SU-DHL-6 (cell line): ENCODE measurements around the gene TNKS1BP1.

Experiments
- H2AFZ ChIP-seq: fragments of 200-600 bp; sonication (generic); 2 replicates; pipeline ENCODE4 v1.6.1; 2014; ENCODE audit warnings: low read depth, mild to moderate bottlenecking, moderate library complexity, mixed read lengths, antibody characterized with exemption, low read length; ENCODE audit not compliant: severe bottlenecking
- H3F3A ChIP-seq: fragments of 200-600 bp; shearing (Covaris generic); 2 replicates; pipeline ENCODE4 v1.6.0; 2016; ENCODE audit warnings: antibody characterized with exemption, mild to moderate bottlenecking; ENCODE audit not compliant: insufficient read depth
- H3K27ac ChIP-seq: fragments of 200-600 bp; sonication (generic); 2 replicates; pipeline ENCODE4 v1.5.1; 2016; ENCODE audit warnings: low read depth, mild to moderate bottlenecking, low read length, moderate library complexity, mixed read lengths
- H3K27me3 ChIP-seq: fragments of 200-600 bp; sonication (generic), shearing (Covaris generic); 2 replicates; pipeline ENCODE4 v1.6.0; 2014; ENCODE audit warnings: mild to moderate bottlenecking, low read length
- H3K36me3 ChIP-seq: fragments of 200-600 bp; sonication (generic); 2 replicates; pipeline ENCODE4 v1.6.1; 2014; ENCODE audit warnings: mild to moderate bottlenecking, low read length, mixed read lengths
- H3K4me2 ChIP-seq: fragments of 300-600, 200-600 bp; shearing (Covaris generic), sonication (generic); 2 replicates; pipeline ENCODE4 v1.6.0; 2014; ENCODE audit warnings: low read length, low read depth, mild to moderate bottlenecking; ENCODE audit not compliant: poor library complexity, severe bottlenecking
- H3K4me3 ChIP-seq: fragments of 200-600 bp; sonication (generic); 2 replicates; pipeline ENCODE4 v1.5.1; 2014; ENCODE audit warnings: antibody characterized with exemption, low read length, mild to moderate bottlenecking, mixed read lengths; ENCODE audit not compliant: insufficient read depth, poor library complexity, severe bottlenecking
- H3K79me2 ChIP-seq: fragments of 200-600 bp; sonication (generic); 2 replicates; pipeline ENCODE4 v1.6.1; 2014; ENCODE audit warnings: mild to moderate bottlenecking, low read length, moderate library complexity; ENCODE audit not compliant: insufficient read depth
- H3K9ac ChIP-seq: fragments of 200-600 bp; sonication (generic); 2 replicates; pipeline ENCODE4 v1.7.0; 2014; ENCODE audit warnings: mild to moderate bottlenecking, low read length
- H3K9me2 ChIP-seq: fragments of 200-600 bp; sonication (generic); replicated peaks from 2 replicates; pipeline ENCODE4 v1.6.1; 2014; ENCODE audit warnings: low read length; ENCODE audit not compliant: insufficient read depth
- H3K9me3 ChIP-seq: fragments of 200-600 bp; sonication (generic); 2 replicates; pipeline ENCODE4 v1.6.1; 2014; ENCODE audit warnings: low read length, mixed read lengths; ENCODE audit not compliant: insufficient read depth
- H4K20me1 ChIP-seq: fragments of 200-600 bp; sonication (generic); 2 replicates; pipeline ENCODE4 v1.6.1; 2014; ENCODE audit warnings: low read depth, mild to moderate bottlenecking, antibody characterized with exemption, low read length, moderate library complexity, mixed read lengths
- CTCF ChIP-seq: fragments of 200-600 bp; sonication (generic); IDR thresholded peaks from one replicate; pipeline ENCODE4 v1.5.1; 2017; ENCODE audit warnings: antibody characterized with exemption, mild to moderate bottlenecking, low read length, moderate library complexity; ENCODE audit not compliant: insufficient read depth, poor library complexity, severe bottlenecking
- EZH2phosphoT487 ChIP-seq: fragments of 200-600 bp; sonication (generic), shearing (Covaris generic); conservative IDR thresholded peaks from 2 replicates; pipeline ENCODE4 v1.6.1; 2018; ENCODE audit warnings: mild to moderate bottlenecking, antibody characterized with exemption, low read length, moderate library complexity, mixed read lengths

Gene TNKS1BP1

GRCh38 chr11:57356268-57356667 lies 31.5 kb upstream of the TNKS1BP1 start:
- no peaks in the 10 kb centered on the region for H3K79me2 ChIP-seq
- H3K27me3 ChIP-seq, result no peaks in the 10 kb centered on the region
- H3K9me2 ChIP-seq, result no peaks in the 10 kb centered on the region
- H4K20me1 ChIP-seq, result no peaks in the 10 kb centered on the region
- no peak overlapping the region for H3K9ac ChIP-seq
- no peak overlapping the region for H2AFZ ChIP-seq
- TF ChIP-seq CTCF (no peak), EZH2phosphoT487 (no peak)
- H3K4me3 ChIP-seq, result no peak overlapping the region
- H3F3A ChIP-seq, result no peaks in the 10 kb centered on the region
- no peak overlapping the region for H3K4me2 ChIP-seq
- no peaks in the 10 kb centered on the region; the same call in 1 of the 2 replicates for H3K9me3 ChIP-seq
- no peaks in the 10 kb centered on the region for H3K36me3 ChIP-seq
- H3K27ac ChIP-seq, result no peak overlapping the region

GRCh38 chr11:57354699-57355098 lies 29.9 kb upstream of the TNKS1BP1 start:
- H4K20me1 ChIP-seq, result no peaks in the 10 kb centered on the region
- no peaks in the 10 kb centered on the region for H3K36me3 ChIP-seq
- no peak overlapping the region for H2AFZ ChIP-seq
- no peaks in the 10 kb centered on the region for H3K27me3 ChIP-seq
- no peak for TF ChIP-seq EZH2phosphoT487
- no peak for TF ChIP-seq CTCF
- no peaks in the 10 kb centered on the region for H3K9me2 ChIP-seq
- H3K9ac ChIP-seq, result no peak overlapping the region
- no peak overlapping the region for H3K4me2 ChIP-seq
- no peaks in the 10 kb centered on the region for H3F3A ChIP-seq
- H3K79me2 ChIP-seq, result no peaks in the 10 kb centered on the region
- H3K9me3 ChIP-seq, result no peaks in the 10 kb centered on the region; the same call in 1 of the 2 replicates
- no peak overlapping the region for H3K4me3 ChIP-seq
- H3K27ac ChIP-seq, result no peak overlapping the region

- H3K9ac ChIP-seq, result no peak overlapping the region
- H3K79me2 ChIP-seq, result no peaks in the 10 kb centered on the region
- H3K9me3 ChIP-seq, result no peaks in the 10 kb centered on the region; the same call in 1 of the 2 replicates
- no peaks in the 10 kb centered on the region for H3F3A ChIP-seq
- no peak overlapping the region for H3K4me2 ChIP-seq
- H4K20me1 ChIP-seq, result no peaks in the 10 kb centered on the region
- H3K4me3 ChIP-seq, result no peak overlapping the region
- no peak overlapping the region for H2AFZ ChIP-seq
- H3K27me3 ChIP-seq, result no peaks in the 10 kb centered on the region
- H3K36me3 ChIP-seq, result no peaks in the 10 kb centered on the region
- H3K27ac ChIP-seq, result no peak overlapping the region
- no peaks in the 10 kb centered on the region for H3K9me2 ChIP-seq
- no peak for TF ChIP-seq EZH2phosphoT487
- TF ChIP-seq CTCF, result no peak
Measured at GRCh38 chr11:57353852-57354251, 29.1 kb upstream of the TNKS1BP1 start.

- H4K20me1 ChIP-seq, result no peaks in the 10 kb centered on the region
- no peak overlapping the region for H3K27ac ChIP-seq
- H3K4me2 ChIP-seq, result no peak overlapping the region
- no peaks in the 10 kb centered on the region for H3K79me2 ChIP-seq
- no peaks in the 10 kb centered on the region for H3K36me3 ChIP-seq
- H3K4me3 ChIP-seq, result no peak overlapping the region
- no peaks in the 10 kb centered on the region; the same call in 1 of the 2 replicates for H3K9me3 ChIP-seq
- no peaks in the 10 kb centered on the region for H3F3A ChIP-seq
- TF ChIP-seq EZH2phosphoT487 (no peak), CTCF (no peak)
- no peaks in the 10 kb centered on the region for H3K9me2 ChIP-seq
- no peak overlapping the region for H3K9ac ChIP-seq
- no peaks in the 10 kb centered on the region for H3K27me3 ChIP-seq
- no peak overlapping the region for H2AFZ ChIP-seq
Measured at GRCh38 chr11:57353446-57353845, 28.7 kb upstream of the TNKS1BP1 start.
